Gastrocnemius medialis (tissue), 4 donors: ENCODE measurements around the gene ALG8. TPM values are rescaled to one million over a fixed set of nuclear protein-coding genes. Genes with fewer than 3 reads are reported as not detected.
A peak's percentile ranks its signal among the peaks of the same experiment; 100 is the strongest.
"Not testable (repeated sequence)": the region's sequence is repeated elsewhere in the genome, so short reads cannot be mapped to it uniquely, and the experiment has no call there.

Source experiments
- ATAC-seq, 2 donors: fragments of 150-250 bp; one replicate each; pipeline ENCODE4 v1.9.1; 2016
- DNase-seq, 2 donors: peaks; one replicate each; pipeline ENCODE4 v3.0.0-alpha.2; 2019
- H3K27ac ChIP-seq, 4 donors: fragments of 200-600 bp; sonication (generic); 1 replicate in 1 of 4; 2 replicates in 3 of 4; pipeline ENCODE4 v1.5.1; 2016 to 2018; ENCODE audit warnings: mild to moderate bottlenecking in 2 of 4, moderate library complexity in 1 of 4
- H3K27me3 ChIP-seq, 3 donors: fragments of 200-600 bp; sonication (generic) in 2 of 3; 1 replicate in 1 of 3; 2 replicates in 2 of 3; pipeline versions ENCODE4 v1.5.1 to v1.6.0; 2016 to 2019; ENCODE audit warnings: mild to moderate bottlenecking in 1 of 3, moderate library complexity in 1 of 3
- H3K36me3 ChIP-seq, 2 donors: fragments of 200-600 bp; sonication (generic) in 1 of 2; one replicate each; pipeline ENCODE4 v1.5.1; 2017 to 2018
- H3K4me1 ChIP-seq, 2 donors: fragments of 200-600 bp; sonication (generic) in 1 of 2; one replicate each; pipeline ENCODE4 v1.5.1; 2016 to 2017; ENCODE audit warnings: mild to moderate bottlenecking in 2 of 2
- H3K4me3 ChIP-seq, 4 donors: fragments of 200-600 bp; sonication (generic) in 3 of 4; 1 replicate in 1 of 4; 2 replicates in 3 of 4; pipeline ENCODE4 v1.5.1; 2016 to 2019; ENCODE audit warnings: mild to moderate bottlenecking in 2 of 4
- H3K9me3 ChIP-seq, 3 donors: fragments of 200-600 bp; sonication (generic) in 2 of 3; 1 replicate in 1 of 3; 2 replicates in 2 of 3; pipeline ENCODE4 v1.5.1; 2016 to 2019
- POLR2A ChIP-seq, 2 donors: fragments of 450-650 bp; IDR thresholded peaks; one replicate each; pipeline ENCODE4 v1.6.1; 2017; ENCODE audit warnings: antibody characterized with exemption in 2 of 2, mild to moderate bottlenecking in 2 of 2, moderate library complexity in 2 of 2
- in situ Hi-C, 4 donors: fragments of 200-750 bp; cut with MboI; loops; one replicate each; pipeline versions ENCODE4 v1.15.0 to v1.8.0; 2017; ENCODE audit warnings: low sequenced_read_pairs in 4 of 4
- intact Hi-C: fragments of 100-400 bp; cut with DNase I; formaldehyde crosslinking; loops from one replicate; pipeline ENCODE4 v1.15.1; 2023; ENCODE audit warnings: low total_unique reads
- total RNA-seq, 4 donors: library from RNA; depleted of rRNA; stranded (reverse); fragments of >200 nt; gene quantifications; one replicate each; pipeline versions ENCODE4 v1.1.0 to v1.2.3, GENCODE V29; 2016
- TF ChIP-seq, protein P1 (sequence below), 5 experiments: fragments of 450-650 bp in 3 of 5; fragments of 200-600 bp in 2 of 5; sonication (generic) in 2 of 5; IDR thresholded peaks in 4 of 5; conservative IDR thresholded peaks in 1 of 5; 1 replicate in 4 of 5; 2 replicates in 1 of 5; pipeline ENCODE4 v1.5.1; 2016 to 2019; ENCODE audit warnings: antibody characterized with exemption in 5 of 5, mild to moderate bottlenecking in 3 of 5, moderate library complexity in 3 of 5

ALG8 gene
- total RNA-seq, 4 donors from 2014 or later = 9.0 to 12.9 (median 10.9) TPM

DNA sequence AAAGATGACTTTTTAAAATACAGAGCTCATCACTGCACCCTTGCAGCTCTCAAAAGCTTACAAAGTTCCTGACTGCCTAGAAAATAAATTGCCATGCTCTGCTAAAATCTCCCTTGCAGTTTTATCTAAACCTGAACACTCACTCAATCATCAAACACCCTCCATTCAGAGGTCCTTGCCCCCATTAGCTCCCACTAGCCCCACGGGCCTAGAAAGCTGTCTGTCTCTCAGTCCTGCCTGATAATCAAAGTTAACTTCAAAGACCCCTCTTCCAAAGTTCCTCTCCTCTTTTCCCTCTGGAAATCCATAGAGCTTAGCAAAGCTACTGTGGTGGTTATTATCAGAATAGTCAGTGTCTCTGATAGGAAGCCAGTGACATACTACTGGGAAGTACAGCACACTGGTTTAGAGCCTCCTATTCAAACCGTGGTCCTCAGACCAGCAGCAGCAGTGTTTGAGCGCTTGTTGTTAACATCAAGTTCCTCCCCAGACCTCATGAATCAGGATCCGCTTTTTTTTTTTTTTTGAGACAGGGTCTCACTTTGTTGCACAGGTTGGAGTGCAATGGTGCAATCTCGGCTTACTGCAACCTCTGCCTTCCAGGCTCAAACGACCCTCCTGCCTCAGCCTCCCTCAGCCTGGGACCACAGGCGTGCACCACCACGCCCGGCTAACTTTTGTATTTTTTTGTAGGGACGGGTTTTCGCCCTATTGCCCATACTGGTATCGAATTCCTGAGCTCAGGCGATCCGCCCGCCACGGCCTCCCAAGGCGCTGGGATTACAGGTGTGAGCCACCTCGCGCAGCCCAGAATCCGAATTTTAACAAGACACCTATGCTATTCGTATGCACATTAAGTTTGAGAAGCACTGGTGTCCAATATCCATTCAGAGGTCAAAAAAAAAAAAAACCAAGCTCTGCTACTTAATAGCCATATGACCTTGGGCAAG lies 60.9 kb downstream of the ALG8 start:
- Histone ChIP-seq H3K27me3 (no peaks in the 10 kb centered on the region), H3K36me3 (no peaks in the 10 kb centered on the region), H3K4me1 (peaks cover 32 to 48% of the 10 kb centered on the region in 2 donors), H3K27ac (peak overlapping the region; percentile 85 to 95 (median 88)), H3K9me3 (no peaks in the 10 kb centered on the region), H3K4me3 (peak overlapping the region; percentile 67 to 97 (median 89))
- ATAC-seq (no peak), DNase-seq (no peak)
- in situ Hi-C loops = no loop called here
- intact Hi-C loops = loop anchor here (2.0 kb wide), 1 partner anchor 60 kb away; the partner anchor contains the start of gene ALG8
- no peak for TF ChIP-seq POLR2A (IDR thresholded peaks at IDR 0.05)
- TF ChIP-seq, protein P1, sequence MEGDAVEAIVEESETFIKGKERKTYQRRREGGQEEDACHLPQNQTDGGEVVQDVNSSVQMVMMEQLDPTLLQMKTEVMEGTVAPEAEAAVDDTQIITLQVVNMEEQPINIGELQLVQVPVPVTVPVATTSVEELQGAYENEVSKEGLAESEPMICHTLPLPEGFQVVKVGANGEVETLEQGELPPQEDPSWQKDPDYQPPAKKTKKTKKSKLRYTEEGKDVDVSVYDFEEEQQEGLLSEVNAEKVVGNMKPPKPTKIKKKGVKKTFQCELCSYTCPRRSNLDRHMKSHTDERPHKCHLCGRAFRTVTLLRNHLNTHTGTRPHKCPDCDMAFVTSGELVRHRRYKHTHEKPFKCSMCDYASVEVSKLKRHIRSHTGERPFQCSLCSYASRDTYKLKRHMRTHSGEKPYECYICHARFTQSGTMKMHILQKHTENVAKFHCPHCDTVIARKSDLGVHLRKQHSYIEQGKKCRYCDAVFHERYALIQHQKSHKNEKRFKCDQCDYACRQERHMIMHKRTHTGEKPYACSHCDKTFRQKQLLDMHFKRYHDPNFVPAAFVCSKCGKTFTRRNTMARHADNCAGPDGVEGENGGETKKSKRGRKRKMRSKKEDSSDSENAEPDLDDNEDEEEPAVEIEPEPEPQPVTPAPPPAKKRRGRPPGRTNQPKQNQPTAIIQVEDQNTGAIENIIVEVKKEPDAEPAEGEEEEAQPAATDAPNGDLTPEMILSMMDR (IDR thresholded peaks at IDR 0.05 in 4 of 5, conservative IDR thresholded peaks at IDR 0.05 in 1 of 5) = no peak

DNA sequence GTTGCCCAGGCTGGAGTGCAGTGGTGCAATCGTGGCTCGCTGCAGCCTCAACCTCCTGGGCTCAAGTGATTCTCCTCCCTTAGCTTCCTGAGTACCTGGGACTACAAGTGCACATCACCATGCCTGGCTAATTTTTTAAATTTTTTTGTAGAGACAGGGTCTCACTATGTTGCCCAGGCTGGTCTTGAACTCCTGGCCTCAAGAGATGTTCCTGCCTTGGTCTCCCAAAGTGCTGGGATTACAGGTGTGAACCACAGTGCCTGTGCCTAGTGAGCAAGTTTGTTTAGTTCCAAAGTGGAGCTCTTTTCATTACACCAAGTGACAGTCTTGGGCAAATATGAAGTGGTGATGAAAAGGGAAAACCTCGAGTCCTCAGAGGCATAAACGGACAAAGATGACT lies 61.8 kb downstream of the ALG8 start:
- H3K27me3 ChIP-seq, DNase-seq, H3K9me3 ChIP-seq, in situ Hi-C loops, intact Hi-C loops, H3K36me3 ChIP-seq, ATAC-seq: not testable (repeated sequence)
- Histone ChIP-seq H3K4me1 (peaks cover 32 to 48% of the 10 kb centered on the region in 2 donors), H3K27ac (peak overlapping the region in 1 of 4 donors; percentile 95), H3K4me3 (peak overlapping the region in 2 of 4 donors; percentile 87 to 91)

DNA sequence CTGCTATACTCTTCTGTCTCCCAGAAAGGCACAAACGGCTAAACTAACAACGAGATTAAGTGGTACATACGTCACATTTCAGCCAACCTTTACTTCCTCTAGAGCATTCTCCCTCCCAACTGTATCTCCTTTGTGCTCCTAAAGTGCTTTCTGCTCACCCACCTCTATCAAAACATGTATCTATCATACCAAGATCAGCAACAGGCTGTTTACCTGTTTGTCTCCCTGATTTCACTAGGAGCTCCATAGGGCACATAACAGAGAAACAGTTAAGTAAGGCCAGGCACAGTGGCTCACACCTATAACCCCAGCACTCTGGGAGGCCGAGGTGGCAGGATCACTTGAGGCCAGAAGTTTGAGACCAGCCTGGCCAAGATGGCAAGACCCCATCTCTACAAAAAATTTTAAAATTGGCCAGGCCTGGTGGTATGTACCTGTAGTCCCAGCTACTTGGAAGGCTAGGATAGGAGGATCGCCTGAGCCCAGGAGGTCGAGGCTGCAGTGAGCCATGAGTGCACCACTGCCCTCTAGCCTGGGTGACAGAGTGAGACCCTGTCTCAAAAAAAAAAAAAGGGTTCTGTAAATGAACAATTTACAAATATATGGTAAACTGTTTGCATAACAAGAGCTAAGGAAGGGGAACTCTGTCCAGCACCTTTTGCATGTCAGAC lies 62.6 kb downstream of the ALG8 start:
- ATAC-seq = no peak
- no peaks in the 10 kb centered on the region for H3K9me3 ChIP-seq
- intact Hi-C loops = no loop called here
- TF ChIP-seq, protein P1 (IDR thresholded peaks at IDR 0.05 in 4 of 5, conservative IDR thresholded peaks at IDR 0.05 in 1 of 5) = no peak
- TF ChIP-seq POLR2A (IDR thresholded peaks at IDR 0.05) = no peak
- H3K4me1 ChIP-seq = peaks cover 32 to 48% of the 10 kb centered on the region in 2 donors
- no peak for DNase-seq
- H3K27ac ChIP-seq = peak overlapping the region in 1 of 4 donors; percentile 13
- in situ Hi-C loops = no loop called here
- H3K27me3 ChIP-seq = no peaks in the 10 kb centered on the region
- H3K4me3 ChIP-seq = no peak overlapping the region
- H3K36me3 ChIP-seq = peaks cover 0 to 10% of the 10 kb centered on the region in 2 donors

DNA sequence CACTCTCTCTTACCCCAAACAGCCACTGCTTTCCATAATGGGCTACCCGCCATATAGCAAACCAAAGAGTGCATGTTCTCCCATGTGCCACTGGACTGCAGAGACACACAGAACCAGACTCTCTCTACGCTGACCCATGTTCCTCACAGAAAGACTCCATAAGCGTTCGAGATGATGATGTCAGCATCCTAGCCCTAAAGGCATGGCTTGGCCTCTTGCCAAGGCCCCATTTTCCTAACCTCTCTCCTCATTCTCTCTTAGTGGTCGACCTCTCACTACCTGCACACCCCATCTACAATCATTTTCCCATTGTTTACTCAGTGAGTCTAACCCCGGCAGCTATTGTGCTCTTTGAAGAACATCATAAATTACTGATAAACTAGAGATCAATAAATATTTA lies 64.7 kb downstream of the ALG8 start:
- Histone ChIP-seq H3K27ac (peak overlapping the region in 1 of 4 donors; percentile 28), H3K9me3 (no peaks in the 10 kb centered on the region), H3K36me3 (peaks cover 0 to 14% of the 10 kb centered on the region in 2 donors), H3K4me3 (no peak overlapping the region), H3K4me1 (peaks cover 41 to 47% of the 10 kb centered on the region in 2 donors), H3K27me3 (no peaks in the 10 kb centered on the region)
- intact Hi-C loops (no loop called here), in situ Hi-C loops (no loop called here)
- DNase-seq (no peak), ATAC-seq (no peak)
- TF ChIP-seq, protein P1 (IDR thresholded peaks at IDR 0.05 in 4 of 5, conservative IDR thresholded peaks at IDR 0.05 in 1 of 5) = no peak
- TF ChIP-seq POLR2A (IDR thresholded peaks at IDR 0.05) = no peak

DNA sequence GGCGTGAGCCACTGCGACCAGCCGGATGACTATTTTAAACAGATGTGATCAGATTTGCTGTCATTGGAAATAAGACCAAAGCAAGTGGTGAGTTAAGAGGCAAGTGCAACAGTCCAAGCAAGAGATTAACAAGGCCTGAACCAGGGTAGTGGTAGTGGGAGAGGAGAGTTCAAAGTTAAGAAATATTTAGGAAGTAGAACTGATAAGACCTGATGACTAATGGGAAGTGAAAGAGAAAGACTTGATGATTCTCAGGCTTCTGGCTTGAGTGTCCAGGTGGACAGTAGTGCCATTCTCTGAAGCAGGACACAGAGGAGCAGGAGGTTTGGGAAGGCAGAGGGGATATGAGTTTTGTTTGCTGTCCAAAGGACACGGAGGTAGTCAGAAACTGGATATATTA lies 67.0 kb downstream of the ALG8 start:
- Histone ChIP-seq H3K27ac (no peak overlapping the region), H3K9me3 (no peaks in the 10 kb centered on the region), H3K4me3 (no peak overlapping the region), H3K36me3 (peaks cover 0 to 14% of the 10 kb centered on the region in 2 donors), H3K27me3 (no peaks in the 10 kb centered on the region), H3K4me1 (peaks cover 31 to 40% of the 10 kb centered on the region in 2 donors)
- intact Hi-C loops (no loop called here), in situ Hi-C loops (no loop called here)
- TF ChIP-seq, protein P1 (IDR thresholded peaks at IDR 0.05 in 4 of 5, conservative IDR thresholded peaks at IDR 0.05 in 1 of 5) = no peak
- no peak for TF ChIP-seq POLR2A (IDR thresholded peaks at IDR 0.05)
- DNase-seq (no peak), ATAC-seq (no peak)
